MV-4-11 (cell line): ENCODE measurements around the gene POLDIP2.
"Not testable (repeated sequence)": the region's sequence is repeated elsewhere in the genome, so short reads cannot be mapped to it uniquely, and the experiment has no call there.

Experiments used
- DNase-seq: peaks from one replicate; lab custom pipeline; 2025; lab: John Stamatoyannopoulos, UW

Gene POLDIP2

DNA sequence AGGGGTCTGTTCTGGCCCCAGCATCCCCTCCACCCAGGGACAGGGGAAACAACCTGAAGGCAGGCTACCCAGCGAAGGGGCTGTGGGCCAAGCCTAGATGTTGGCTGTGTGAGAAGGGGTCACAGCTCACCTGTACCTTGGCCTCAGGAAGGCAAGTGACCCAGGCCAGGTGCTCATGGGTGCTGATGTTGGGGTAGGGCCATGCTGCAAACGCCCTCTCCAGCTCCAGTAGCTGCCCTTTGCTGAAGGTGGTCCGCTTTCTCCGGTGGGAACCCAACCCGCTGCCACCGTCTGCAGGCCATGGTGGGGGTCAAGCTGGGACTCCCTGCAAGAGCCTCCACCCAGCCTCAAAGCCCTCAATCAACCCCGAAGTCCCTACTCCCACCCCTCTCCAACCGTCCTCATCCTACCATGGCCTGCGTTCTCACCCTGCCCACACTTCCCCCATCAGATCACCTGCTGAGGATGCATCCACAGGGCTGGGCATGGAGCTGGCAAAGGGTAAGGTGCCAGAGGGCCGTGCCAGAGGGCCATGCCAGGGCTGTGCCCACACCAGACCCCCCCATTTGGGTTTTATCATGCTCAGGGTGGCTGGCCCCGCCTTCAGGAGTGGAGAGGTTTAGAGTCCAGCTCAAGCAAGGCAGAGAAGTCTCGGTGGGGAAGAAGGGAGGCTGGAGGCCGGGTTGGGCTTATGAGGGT, 7.5 kb upstream of the POLDIP2 start, which contains the start of gene SEBOX:
SEBOX (minus strand) TSS at position 535 of the 699 bp plus-strand sequence; CDS start at position 487, 48 bp downstream.
- DNase-seq = no peak

- DNase-seq = no peak
These were observed 6.7 kb upstream of the POLDIP2 start for GRCh38 chr17:28363776-28364650.

DNA sequence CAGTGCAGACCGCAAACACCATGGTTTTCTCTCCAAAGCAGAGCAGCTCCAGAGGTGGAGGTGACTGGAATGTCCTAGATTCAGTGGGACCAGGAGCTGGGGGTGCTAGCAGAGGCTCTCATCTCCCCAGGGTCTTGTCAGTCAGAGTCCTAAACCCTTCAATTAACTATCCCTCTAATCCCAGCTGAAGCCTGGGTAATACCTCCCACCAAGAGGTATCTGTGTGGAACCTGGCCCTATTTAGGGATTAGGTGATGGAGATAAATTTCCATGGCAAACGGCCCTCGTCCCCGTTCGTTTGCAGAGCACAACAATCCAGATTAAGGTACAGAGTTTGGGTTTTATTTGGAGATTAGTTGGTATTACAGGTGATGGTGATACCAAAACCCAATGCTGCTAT, 5.9 kb upstream of the POLDIP2 start:
- DNase-seq = no peak

GRCh38 chr17:28357901-28358197, 522 bp upstream of the POLDIP2 start:
- no peak for DNase-seq

GRCh38 chr17:28350271-28350670, 7.1 kb downstream of the POLDIP2 start:
- no peak for DNase-seq

DNA sequence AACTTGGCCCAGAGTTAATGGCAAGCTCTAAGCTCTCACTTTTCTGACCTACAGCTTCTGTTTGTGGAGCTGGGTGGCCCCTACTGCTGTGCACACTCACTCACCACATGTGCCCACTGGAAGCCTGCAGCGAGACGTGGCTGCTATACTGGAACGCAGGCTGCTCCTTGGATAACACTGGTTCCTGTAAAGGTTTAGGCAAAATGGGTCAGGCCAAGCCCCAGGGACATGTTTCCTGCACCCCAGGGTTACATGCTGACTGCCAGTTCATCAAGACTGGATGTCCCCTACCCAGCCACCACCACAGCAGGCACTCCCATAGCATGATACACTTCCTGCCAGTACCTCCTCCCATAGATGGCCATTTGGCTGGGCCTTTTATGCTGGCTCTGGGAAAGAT, 8.3 kb downstream of the POLDIP2 start:
- DNase-seq = no peak

DNA sequence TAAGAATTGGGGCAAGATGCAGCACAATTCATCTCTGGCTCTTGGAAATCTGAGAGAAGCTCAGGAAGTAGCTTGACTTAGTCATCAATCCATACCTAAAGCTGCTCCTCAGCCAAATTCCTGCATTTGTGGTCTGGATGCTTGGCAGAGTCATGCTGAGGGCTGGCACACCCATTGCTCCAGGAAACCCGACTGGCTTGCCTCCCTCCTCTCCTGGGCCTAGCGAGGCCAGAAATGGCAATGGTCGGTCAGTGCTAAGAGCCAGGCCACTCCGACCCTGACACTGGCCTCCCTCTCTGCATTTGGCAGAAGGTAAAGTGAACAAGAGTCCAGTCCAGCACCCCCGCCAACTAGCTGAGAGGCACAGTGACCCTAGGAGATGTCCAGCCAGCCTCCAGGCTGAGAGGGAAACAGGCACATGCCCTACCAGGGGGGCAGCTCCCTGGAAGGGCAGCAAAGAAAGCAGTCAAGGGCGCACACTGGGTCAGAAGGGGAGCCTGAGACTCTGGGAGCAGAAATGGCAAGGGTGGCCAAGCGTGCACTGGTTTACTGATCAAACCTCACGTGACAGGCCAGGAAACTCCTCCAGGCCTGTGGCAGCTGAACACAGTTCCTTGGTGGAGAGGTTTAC, 10.0 kb downstream of the POLDIP2 start:
- DNase-seq = no peak

- DNase-seq = peak; percentile 18
These were observed 10.5 kb downstream of the POLDIP2 start for GRCh38 chr17:28346746-28347246.

DNA sequence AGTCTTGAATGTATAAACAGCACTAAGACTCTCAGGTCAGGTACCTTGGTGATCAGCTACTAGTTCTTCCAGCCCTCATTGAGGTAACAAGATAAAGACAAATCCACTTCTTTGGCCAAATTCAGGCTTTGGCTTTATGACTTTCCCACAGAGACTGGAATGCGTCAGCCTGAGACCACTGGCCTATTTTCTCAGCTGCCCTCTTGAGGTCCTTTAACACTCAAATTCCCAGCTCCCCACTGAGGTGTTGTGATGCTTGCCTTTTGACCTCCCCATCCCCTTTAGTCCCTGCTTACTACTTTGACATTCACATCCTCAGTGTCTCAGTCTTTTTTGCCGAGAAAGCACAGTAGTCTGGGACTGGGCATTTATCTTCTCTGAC, 11.1 kb downstream of the POLDIP2 start:
- no peak for DNase-seq

- no peak for DNase-seq
These were observed 11.7 kb downstream of the POLDIP2 start for GRCh38 chr17:28345419-28346198.

GRCh38 chr17:28344435-28344901, 12.9 kb downstream of the POLDIP2 start:
- no peak for DNase-seq

GRCh38 chr17:28344011-28344410, 13.3 kb downstream of the POLDIP2 start:
- DNase-seq = no peak

DNA sequence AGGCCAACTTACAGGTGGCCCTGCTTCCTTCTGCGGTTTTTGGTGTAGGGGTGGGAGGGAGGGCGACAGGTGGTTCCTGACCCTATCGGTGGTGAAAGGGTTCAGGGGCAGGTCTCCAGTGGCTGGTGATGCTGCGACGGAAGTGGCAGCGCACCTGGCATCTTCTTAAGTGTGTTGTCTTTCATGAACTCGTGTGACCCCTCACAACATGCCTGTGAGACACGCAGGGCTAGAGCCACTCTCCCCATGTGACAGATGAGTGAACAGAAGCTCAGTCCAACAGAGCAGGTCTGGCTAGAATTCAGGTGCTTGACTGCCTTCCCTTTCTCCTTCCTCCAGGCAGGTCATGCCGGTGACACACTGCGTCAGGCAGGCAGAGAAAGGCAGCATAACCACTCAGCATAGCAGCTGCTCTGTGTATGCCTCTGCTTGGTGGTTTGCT, 13.8 kb downstream of the POLDIP2 start:
- DNase-seq = no peak

- DNase-seq = no peak
These were observed 15.0 kb downstream of the POLDIP2 start for GRCh38 chr17:28342313-28342712.

- no peak for DNase-seq
These were observed 15.8 kb downstream of the POLDIP2 start for GRCh38 chr17:28341516-28341915.

DNA sequence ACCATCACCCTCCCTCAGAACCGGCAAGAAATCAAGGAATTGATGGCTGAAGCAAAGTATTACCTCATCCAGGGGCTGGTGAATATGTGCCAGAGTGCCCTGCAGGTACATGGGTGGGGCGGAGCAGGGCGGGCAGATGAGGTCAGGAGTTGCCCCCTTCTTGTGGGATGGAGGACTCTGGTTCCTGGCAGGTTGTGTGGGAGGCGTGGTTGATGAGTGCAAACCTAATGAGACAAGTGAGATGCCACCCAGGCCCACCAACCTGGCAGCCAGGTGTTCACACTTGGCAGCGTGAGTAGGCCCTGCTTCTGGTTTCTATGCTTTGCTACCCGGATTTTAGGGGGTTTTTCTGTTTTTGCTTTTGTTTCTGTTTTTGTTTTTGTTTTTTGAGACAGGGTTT, 17.0 kb downstream of the POLDIP2 start:
- DNase-seq = no peak

GRCh38 chr17:28339431-28339830, 17.9 kb downstream of the POLDIP2 start:
- DNase-seq = no peak

GRCh38 chr17:28338769-28339212, 18.5 kb downstream of the POLDIP2 start:
- DNase-seq = not testable (repeated sequence)

GRCh38 chr17:28338056-28338768, 19.1 kb downstream of the POLDIP2 start:
- DNase-seq = no peak

- DNase-seq = no peak
These were observed 21.1 kb downstream of the POLDIP2 start for GRCh38 chr17:28335959-28336871.
